GM19025 (cell line): ENCODE measurements around the gene SWSAP1.
"Not testable (repeated sequence)": the region's sequence is repeated elsewhere in the genome, so short reads cannot be mapped to it uniquely, and the experiment has no call there.

Experiments
- ATAC-seq: cut with Tn5 transposase; IDR thresholded peaks from one replicate; pipeline ENCODE4 v1.9.1; 2021; ENCODE audit warnings: mild to moderate bottlenecking, low read depth, moderate library complexity; ENCODE audit not compliant: unreplicated experiment

Gene SWSAP1

GRCh38 chr19:11405846-11406643, 31.6 kb downstream of the SWSAP1 start:
- no peak for ATAC-seq

GRCh38 chr19:11406703-11407236, 32.3 kb downstream of the SWSAP1 start:
- not testable (repeated sequence) for ATAC-seq

- no peak for ATAC-seq
These were observed 34.1 kb downstream of the SWSAP1 start for GRCh38 chr19:11408591-11408990.

- no peak for ATAC-seq
These were observed 36.2 kb downstream of the SWSAP1 start for GRCh38 chr19:11410682-11411081.

- no peak for ATAC-seq
These were observed 40.1 kb downstream of the SWSAP1 start for GRCh38 chr19:11414544-11414943.

GRCh38 chr19:11416346-11417052, 42.0 kb downstream of the SWSAP1 start:
- no peak for ATAC-seq

- no peak for ATAC-seq
These were observed 43.7 kb downstream of the SWSAP1 start for GRCh38 chr19:11418094-11418548.

- ATAC-seq, result no peak
These were observed 44.4 kb downstream of the SWSAP1 start, which contains the start of gene RGL3 for GRCh38 chr19:11418549-11419506. TSS of gene RGL3 (minus strand) at chr19:11419314. CDS start at chr19:11419278, 36 bp downstream.

- ATAC-seq, result no peak
These were observed 46.2 kb downstream of the SWSAP1 start for GRCh38 chr19:11420429-11421370.

- no peak for ATAC-seq
These were observed 47.1 kb downstream of the SWSAP1 start for GRCh38 chr19:11421371-11422098.

- ATAC-seq, result peak; percentile 58
These were observed 47.9 kb downstream of the SWSAP1 start for GRCh38 chr19:11422163-11423065.

- no peak for ATAC-seq
These were observed 48.8 kb downstream of the SWSAP1 start for GRCh38 chr19:11423164-11423790.

- ATAC-seq, result no peak
These were observed 49.3 kb downstream of the SWSAP1 start for GRCh38 chr19:11423791-11424181.
